ENCODE results near the gene OXCT1.
A peak's percentile ranks its signal among the peaks of the same experiment; 100 is the strongest.
"Not testable (repeated sequence)": the region's sequence is repeated elsewhere in the genome, so short reads cannot be mapped to it uniquely, and the experiment has no call there.

The OXCT1 gene

GRCh38 chr5:41788941-41789368 is 81.3 kb downstream of the OXCT1 start:
- no peak for DNase-seq (ENCODE audit: extremely low spot score, insufficient read length, low read depth)
- no peak for FAIRE-seq

GRCh38 chr5:41787265-41787664 is 83.0 kb downstream of the OXCT1 start:
- FAIRE-seq = peak; percentile 50
- DNase-seq (ENCODE audit: extremely low spot score, insufficient read length, low read depth) = no peak

- DNase-seq (ENCODE audit: extremely low spot score, insufficient read length, low read depth) (no peak), FAIRE-seq (peak; percentile 56)
These were observed 85.2 kb downstream of the OXCT1 start for GRCh38 chr5:41785061-41785460.

GRCh38 chr5:41778410-41778809 is 91.8 kb downstream of the OXCT1 start:
- no peak for DNase-seq (ENCODE audit: extremely low spot score, insufficient read length, low read depth)
- FAIRE-seq = no peak

GRCh38 chr5:41776435-41776834 is 93.8 kb downstream of the OXCT1 start:
- no peak for FAIRE-seq
- no peak for DNase-seq (ENCODE audit: extremely low spot score, insufficient read length, low read depth)

GRCh38 chr5:41773799-41774198 is 96.4 kb downstream of the OXCT1 start:
- DNase-seq (ENCODE audit: extremely low spot score, insufficient read length, low read depth) (no peak), FAIRE-seq (no peak)

- no peak for FAIRE-seq
- no peak for DNase-seq (ENCODE audit: extremely low spot score, insufficient read length, low read depth)
These were observed 97.3 kb downstream of the OXCT1 start for GRCh38 chr5:41772785-41773442.

- FAIRE-seq (peak; percentile 68), DNase-seq (ENCODE audit: extremely low spot score, insufficient read length, low read depth) (no peak)
These were observed 98.2 kb downstream of the OXCT1 start for GRCh38 chr5:41772056-41772455.

- FAIRE-seq = peak; percentile 71
- no peak for DNase-seq (ENCODE audit: extremely low spot score, insufficient read length, low read depth)
These were observed 99.4 kb downstream of the OXCT1 start for GRCh38 chr5:41770799-41771198.

GRCh38 chr5:41768692-41769091 is 101.5 kb downstream of the OXCT1 start:
- DNase-seq (ENCODE audit: extremely low spot score, insufficient read length, low read depth) (no peak), FAIRE-seq (no peak)

- DNase-seq (ENCODE audit: extremely low spot score, insufficient read length, low read depth) (no peak), FAIRE-seq (no peak)
These were observed 105.6 kb downstream of the OXCT1 start for GRCh38 chr5:41764650-41765049.

GRCh38 chr5:41763574-41763973 is 106.7 kb downstream of the OXCT1 start:
- DNase-seq (ENCODE audit: extremely low spot score, insufficient read length, low read depth) (no peak), FAIRE-seq (no peak)

GRCh38 chr5:41763081-41763480 is 107.1 kb downstream of the OXCT1 start:
- FAIRE-seq (peak; percentile 48), DNase-seq (ENCODE audit: extremely low spot score, insufficient read length, low read depth) (no peak)

- FAIRE-seq (no peak), DNase-seq (ENCODE audit: extremely low spot score, insufficient read length, low read depth) (no peak)
These were observed 107.8 kb downstream of the OXCT1 start for GRCh38 chr5:41762426-41762825.

- DNase-seq (ENCODE audit: extremely low spot score, insufficient read length, low read depth) (no peak), FAIRE-seq (no peak)
These were observed 108.6 kb downstream of the OXCT1 start for GRCh38 chr5:41761663-41762062.

GRCh38 chr5:41755705-41756104 is 114.5 kb downstream of the OXCT1 start:
- DNase-seq (ENCODE audit: extremely low spot score, insufficient read length, low read depth) = no peak
- FAIRE-seq = peak; percentile 31

GRCh38 chr5:41754857-41755256 is 115.4 kb downstream of the OXCT1 start:
- DNase-seq (ENCODE audit: extremely low spot score, insufficient read length, low read depth) (no peak), FAIRE-seq (peak; percentile 73)

GRCh38 chr5:41751867-41752266 is 118.4 kb downstream of the OXCT1 start:
- DNase-seq (ENCODE audit: extremely low spot score, insufficient read length, low read depth) (no peak), FAIRE-seq (no peak)

GRCh38 chr5:41748631-41749030 is 121.6 kb downstream of the OXCT1 start:
- FAIRE-seq (peak; percentile 70), DNase-seq (ENCODE audit: extremely low spot score, insufficient read length, low read depth) (no peak)

GRCh38 chr5:41747708-41748107 is 122.5 kb downstream of the OXCT1 start:
- FAIRE-seq = no peak
- no peak for DNase-seq (ENCODE audit: extremely low spot score, insufficient read length, low read depth)

- FAIRE-seq (no peak), DNase-seq (ENCODE audit: extremely low spot score, insufficient read length, low read depth) (no peak)
These were observed 122.9 kb downstream of the OXCT1 start for GRCh38 chr5:41747301-41747700.

- FAIRE-seq; DNase-seq (ENCODE audit: extremely low spot score, insufficient read length, low read depth): not testable (repeated sequence)
These were observed 127.6 kb downstream of the OXCT1 start for GRCh38 chr5:41742608-41743007.

All from GM18507 (cell line).